Right lobe of liver (tissue), 4 donors: Measurements from ENCODE around the gene CPN1.

Source experiments
- POLR2A ChIP-seq: fragments of 450-650 bp; IDR thresholded peaks from one replicate; pipeline ENCODE4 v1.6.1; 2017; ENCODE audit warnings: antibody characterized with exemption, mild to moderate bottlenecking
- TF ChIP-seq, protein P1 (sequence below), 4 donors: fragments of 200-600 bp in 3 of 4; fragments of 450-650 bp in 1 of 4; IDR thresholded peaks; one replicate each; pipeline versions ENCODE4 v1.5.1 to v1.8.0; 2016 to 2022; ENCODE audit warnings: antibody characterized with exemption in 4 of 4, mild to moderate bottlenecking in 2 of 4
- donor health status: DM: no; HTN: no; CAD: no.
- donor health status: DM: no; HTN: no; CAD: no.
- donor health status: DM: no; HTN: yes; CAD: no.

DNA sequence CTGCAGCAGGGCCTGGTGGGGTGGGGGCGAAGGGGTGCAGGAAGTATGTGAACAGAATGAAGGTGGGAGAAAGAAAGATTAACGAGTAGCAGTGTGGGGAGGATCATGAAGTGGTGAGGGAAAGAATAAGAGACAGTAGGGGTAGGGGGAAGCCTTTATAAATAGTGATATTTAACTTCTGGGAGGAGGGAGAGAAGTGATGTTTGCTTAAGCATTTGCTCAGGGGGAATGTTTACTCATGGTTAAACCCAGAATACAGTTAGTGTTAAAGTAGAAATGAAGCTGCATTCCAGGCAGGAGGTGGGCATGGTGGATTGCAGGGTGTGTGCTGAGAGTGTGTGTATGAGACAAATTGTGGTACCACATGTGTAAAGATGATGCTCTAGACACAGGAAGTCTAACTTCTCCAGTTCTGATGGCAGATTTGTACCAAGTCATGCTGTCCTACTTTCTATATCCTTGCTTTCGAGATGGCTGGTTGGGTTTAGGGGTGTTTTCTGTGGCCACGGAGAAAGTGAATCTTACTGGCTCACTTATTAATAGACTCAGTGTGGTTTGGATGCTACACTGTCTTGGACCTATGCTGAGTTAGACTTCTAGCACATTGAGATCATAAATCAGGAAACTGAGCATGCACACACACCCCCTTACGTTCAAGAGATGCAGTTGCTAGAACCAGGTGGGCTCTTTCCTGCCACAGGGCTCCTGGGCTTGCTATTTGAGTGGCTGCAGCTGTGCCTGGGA, 61.4 kb downstream of the CPN1 start:
- TF ChIP-seq, protein P1, sequence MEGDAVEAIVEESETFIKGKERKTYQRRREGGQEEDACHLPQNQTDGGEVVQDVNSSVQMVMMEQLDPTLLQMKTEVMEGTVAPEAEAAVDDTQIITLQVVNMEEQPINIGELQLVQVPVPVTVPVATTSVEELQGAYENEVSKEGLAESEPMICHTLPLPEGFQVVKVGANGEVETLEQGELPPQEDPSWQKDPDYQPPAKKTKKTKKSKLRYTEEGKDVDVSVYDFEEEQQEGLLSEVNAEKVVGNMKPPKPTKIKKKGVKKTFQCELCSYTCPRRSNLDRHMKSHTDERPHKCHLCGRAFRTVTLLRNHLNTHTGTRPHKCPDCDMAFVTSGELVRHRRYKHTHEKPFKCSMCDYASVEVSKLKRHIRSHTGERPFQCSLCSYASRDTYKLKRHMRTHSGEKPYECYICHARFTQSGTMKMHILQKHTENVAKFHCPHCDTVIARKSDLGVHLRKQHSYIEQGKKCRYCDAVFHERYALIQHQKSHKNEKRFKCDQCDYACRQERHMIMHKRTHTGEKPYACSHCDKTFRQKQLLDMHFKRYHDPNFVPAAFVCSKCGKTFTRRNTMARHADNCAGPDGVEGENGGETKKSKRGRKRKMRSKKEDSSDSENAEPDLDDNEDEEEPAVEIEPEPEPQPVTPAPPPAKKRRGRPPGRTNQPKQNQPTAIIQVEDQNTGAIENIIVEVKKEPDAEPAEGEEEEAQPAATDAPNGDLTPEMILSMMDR (IDR thresholded peaks at IDR 0.05), result no peak
- no peak for TF ChIP-seq POLR2A
